SK-N-SH (cell line): ENCODE measurements around the gene MOB2. TPM values are rescaled to one million over a fixed set of nuclear protein-coding genes. Genes with fewer than 3 reads are reported as not detected.

Experiments used
- CTCF ChIA-PET: fragments of 300-600, 350-600 bp; formaldehyde crosslinking; extraction: SDS; loops from one replicate; lab custom pipeline; 2021; lab: Yijun Ruan, JAX
- POLR2A ChIA-PET: fragments of 350-600 bp; sonication (Branson Sonifier 250); formaldehyde crosslinking; extraction: SDS; loops from one replicate; lab custom pipeline; 2020; ENCODE audit warnings: antibody characterized with exemption, inconsistent platforms; lab: Yijun Ruan, JAX
- DNase-seq: peaks from one replicate; pipeline ENCODE4 v3.0.0; 2012
- H2AFZ ChIP-seq: fragments of 200-600 bp; sonication (generic); 2 replicates; pipeline ENCODE4 v1.8.1; 2016; ENCODE audit warnings: antibody characterized with exemption, mild to moderate bottlenecking, low read depth
- H3F3A ChIP-seq: fragments of 200-600 bp; sonication (generic); replicated peaks from 2 replicates; pipeline ENCODE3; 2016; ENCODE audit warnings: antibody characterized with exemption, mild to moderate bottlenecking; ENCODE audit not compliant: insufficient read depth
- H3K27ac ChIP-seq, 2 experiments: fragments of 200-500 bp in 1 of 2; fragments of 200-600 bp in 1 of 2; sonication (Bioruptor generic) in 1 of 2; sonication (generic), shearing (Covaris generic) in 1 of 2; 2 replicates each; pipeline versions ENCODE4 v1.5.1 to v1.6.1; 2014 to 2016; ENCODE audit warnings: low read depth in 2 of 2, inconsistent platforms in 1 of 2, low read length in 1 of 2, mild to moderate bottlenecking in 1 of 2, mixed read lengths in 1 of 2
- H3K27me3 ChIP-seq: fragments of 200-600 bp; sonication (generic), shearing (Covaris generic); 2 replicates; pipeline ENCODE4 v1.6.1; 2016; ENCODE audit warnings: mixed run types; ENCODE audit not compliant: insufficient read depth
- H3K36me3 ChIP-seq, 2 experiments: fragments of 200-500 bp in 1 of 2; fragments of 200-600 bp in 1 of 2; sonication (Bioruptor generic) in 1 of 2; sonication (generic) in 1 of 2; replicated peaks in 1 of 2; 2 replicates each; pipeline versions ENCODE3 to v1.5.1; 2014 to 2016; ENCODE audit warnings: low read length in 1 of 2, mild to moderate bottlenecking in 1 of 2; ENCODE audit not compliant: insufficient read depth in 2 of 2, control insufficient read depth in 1 of 2
- H3K4me1 ChIP-seq, 2 experiments: fragments of 200-500 bp in 1 of 2; fragments of 200-600 bp in 1 of 2; sonication (Bioruptor generic) in 1 of 2; sonication (generic), shearing (Covaris generic) in 1 of 2; 2 replicates each; pipeline versions ENCODE4 v1.5.1 to v1.6.1; 2014 to 2016; ENCODE audit warnings: low read depth in 1 of 2, low read length in 1 of 2, mixed run types in 1 of 2; ENCODE audit not compliant: insufficient read depth in 2 of 2, control insufficient read depth in 1 of 2
- H3K4me2 ChIP-seq: fragments of 200-600 bp; sonication (generic), shearing (Covaris generic); 2 replicates; pipeline ENCODE4 v1.6.1; 2017; ENCODE audit warnings: mixed run types
- H3K4me3 ChIP-seq, 2 experiments: fragments of 200-500 bp in 1 of 2; fragments of 200-600 bp in 1 of 2; sonication (Bioruptor generic) in 1 of 2; sonication (generic), shearing (Covaris generic) in 1 of 2; 2 replicates each; pipeline versions ENCODE4 v1.5.1 to v1.8.1; 2014 to 2016; ENCODE audit warnings: low read depth in 2 of 2, inconsistent platforms in 1 of 2, low read length in 1 of 2, mild to moderate bottlenecking in 1 of 2, mixed read lengths in 1 of 2, moderate library complexity in 1 of 2
- H3K79me2 ChIP-seq: fragments of 200-600 bp; sonication (generic); 2 replicates; pipeline ENCODE4 v1.8.1; 2017; ENCODE audit warnings: mild to moderate bottlenecking; ENCODE audit not compliant: insufficient read depth
- H3K9ac ChIP-seq: fragments of 200-600 bp; sonication (generic); 2 replicates; pipeline ENCODE4 v1.6.1; 2017; ENCODE audit warnings: mixed run types
- H3K9me2 ChIP-seq: fragments of 200-600 bp; sonication (generic); 2 replicates; pipeline ENCODE4 v1.6.1; 2017; ENCODE audit warnings: mixed run types
- H3K9me3 ChIP-seq: fragments of 200-600 bp; sonication (generic); 2 replicates; pipeline ENCODE4 v1.6.1; 2017; ENCODE audit warnings: mixed run types, mild to moderate bottlenecking, moderate library complexity
- H4K20me1 ChIP-seq: fragments of 200-600 bp; sonication (generic); 2 replicates; pipeline ENCODE4 v1.6.1; 2017; ENCODE audit warnings: mild to moderate bottlenecking, mixed run types; ENCODE audit not compliant: insufficient read depth
- ELF1 ChIP-seq: IDR thresholded peaks from 2 replicates; pipeline ENCODE4 v1.4.0; 2012
- FOSL2 ChIP-seq: IDR thresholded peaks from 2 replicates; pipeline ENCODE4 v1.4.0; 2012; ENCODE audit warnings: low read depth, mild to moderate bottlenecking, moderate library complexity, borderline replicate concordance
- FOXJ3 ChIP-seq: sonication (generic); formaldehyde crosslinking; IDR thresholded peaks from 2 replicates; pipeline ENCODE4 v1.5.1; 2020; ENCODE audit warnings: mild to moderate bottlenecking, missing genetic modification reagents
- MEF2A ChIP-seq: IDR thresholded peaks from 2 replicates; pipeline ENCODE4 v1.4.0; 2012; ENCODE audit warnings: low read depth, borderline replicate concordance
- SIN3A ChIP-seq: IDR thresholded peaks from 2 replicates; pipeline ENCODE4 v1.6.1; 2012; ENCODE audit warnings: low read depth, mild to moderate bottlenecking, low read length, moderate library complexity, borderline replicate concordance
- WGBS: methylation state at CpG from one replicate; pipeline ENCODE4 v1.1.6; 2017; ENCODE audit warnings: low lambda C conversion rate; 5-methylcytosine and 5-hydroxymethylcytosine counted together
- polyA plus RNA-seq, 3 experiments: library from polyadenylated mRNA; depleted of rRNA; stranded (reverse); fragments of >200 nt; gene quantifications; 2 replicates each; pipeline ENCODE4 v1.2.3, GENCODE V29; 2012
- TF ChIP-seq, protein P1 (sequence below): IDR thresholded peaks from 2 replicates; pipeline ENCODE4 v1.4.0; 2012; ENCODE audit warnings: low read depth, borderline replicate concordance
- TF ChIP-seq, protein P2 (sequence below): fragments of 150-350 bp; IDR thresholded peaks from 2 replicates; pipeline ENCODE4 v1.6.1; 2016; ENCODE audit warnings: mild to moderate bottlenecking, low read depth, low read length
- TF ChIP-seq, protein P3 (sequence below): IDR thresholded peaks from 2 replicates; pipeline ENCODE4 v1.4.0; 2012; ENCODE audit warnings: low read depth, borderline replicate concordance
- TF ChIP-seq, protein P4 (sequence below): IDR thresholded peaks from 2 replicates; pipeline ENCODE4 v1.4.0; 2012; ENCODE audit warnings: low read depth

MOB2 gene
- polyA plus RNA-seq, 1 of the 3 experiments (the other 2 are of a cell fraction), result 45.8 TPM

DNA sequence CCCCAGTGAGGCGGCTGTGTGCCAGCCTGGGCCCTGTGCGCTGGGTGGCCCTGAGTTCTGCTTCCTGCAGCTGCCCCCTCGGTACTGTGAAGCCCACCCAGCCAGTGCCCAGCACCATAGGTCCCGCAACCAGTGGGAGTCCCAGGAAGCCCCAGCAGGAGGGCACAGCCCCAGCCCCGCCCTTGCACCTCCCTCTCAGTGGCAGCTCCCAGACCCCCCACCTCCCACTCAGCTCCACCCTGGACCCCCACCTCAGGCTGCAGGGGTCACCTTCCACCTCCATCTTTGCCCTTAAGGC, 30.9 kb downstream of the MOB2 start (continued):
- TF ChIP-seq, protein P1, sequence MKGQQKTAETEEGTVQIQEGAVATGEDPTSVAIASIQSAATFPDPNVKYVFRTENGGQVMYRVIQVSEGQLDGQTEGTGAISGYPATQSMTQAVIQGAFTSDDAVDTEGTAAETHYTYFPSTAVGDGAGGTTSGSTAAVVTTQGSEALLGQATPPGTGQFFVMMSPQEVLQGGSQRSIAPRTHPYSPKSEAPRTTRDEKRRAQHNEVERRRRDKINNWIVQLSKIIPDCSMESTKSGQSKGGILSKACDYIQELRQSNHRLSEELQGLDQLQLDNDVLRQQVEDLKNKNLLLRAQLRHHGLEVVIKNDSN, result no peak
- no peak for TF ChIP-seq ELF1
- TF ChIP-seq, protein P2, sequence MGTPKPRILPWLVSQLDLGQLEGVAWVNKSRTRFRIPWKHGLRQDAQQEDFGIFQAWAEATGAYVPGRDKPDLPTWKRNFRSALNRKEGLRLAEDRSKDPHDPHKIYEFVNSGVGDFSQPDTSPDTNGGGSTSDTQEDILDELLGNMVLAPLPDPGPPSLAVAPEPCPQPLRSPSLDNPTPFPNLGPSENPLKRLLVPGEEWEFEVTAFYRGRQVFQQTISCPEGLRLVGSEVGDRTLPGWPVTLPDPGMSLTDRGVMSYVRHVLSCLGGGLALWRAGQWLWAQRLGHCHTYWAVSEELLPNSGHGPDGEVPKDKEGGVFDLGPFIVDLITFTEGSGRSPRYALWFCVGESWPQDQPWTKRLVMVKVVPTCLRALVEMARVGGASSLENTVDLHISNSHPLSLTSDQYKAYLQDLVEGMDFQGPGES, result no peak
- no peak for TF ChIP-seq MEF2A
- no peak for TF ChIP-seq FOXJ3 (CRISPR knock-in tag)
- no peak for TF ChIP-seq SIN3A
- no peak for TF ChIP-seq FOSL2

DNA sequence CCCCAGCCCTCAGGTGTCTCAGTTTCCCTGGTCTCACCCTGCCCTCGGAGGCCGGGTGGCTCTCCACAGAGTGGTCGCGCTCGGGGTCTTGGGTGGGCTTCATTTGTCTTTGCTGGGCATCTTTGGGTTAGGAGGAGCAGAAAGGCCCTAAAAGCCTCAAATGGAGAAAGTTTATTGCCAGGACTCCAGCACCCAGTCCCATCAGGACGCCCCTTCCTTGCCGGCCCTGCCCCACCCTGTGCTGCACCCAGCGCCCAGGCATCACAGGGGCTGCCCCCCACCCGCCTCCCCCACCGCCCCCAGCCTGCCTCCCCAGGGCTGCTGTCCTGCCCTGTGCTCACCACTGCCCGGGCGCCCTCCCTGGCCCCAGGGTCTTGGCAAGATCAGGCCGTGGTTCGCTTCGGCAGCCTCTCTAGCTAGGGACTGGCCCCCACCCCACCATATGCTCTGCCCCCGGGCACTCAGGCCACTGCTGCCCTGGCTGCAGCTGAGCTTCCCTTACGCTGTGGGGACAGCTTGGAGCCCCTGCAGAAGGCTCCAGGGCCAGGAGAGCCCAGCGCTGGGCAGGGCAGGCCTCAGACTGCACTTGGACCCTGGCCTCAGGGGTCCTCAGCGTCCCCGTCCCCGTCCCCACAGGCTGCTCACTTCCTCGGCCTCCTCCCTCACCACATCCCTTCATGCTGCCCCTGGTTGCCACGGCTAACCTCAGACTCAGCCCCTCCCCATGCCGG, 31.4 kb downstream of the MOB2 start:
- no peak overlapping the region; a peak in 1 of 4 replicates for H3K27ac ChIP-seq
- H3F3A ChIP-seq, result no peaks in the 10 kb centered on the region
- no peaks in the 10 kb centered on the region for H4K20me1 ChIP-seq
- TF ChIP-seq, protein P1, result no peak
- TF ChIP-seq, protein P3, sequence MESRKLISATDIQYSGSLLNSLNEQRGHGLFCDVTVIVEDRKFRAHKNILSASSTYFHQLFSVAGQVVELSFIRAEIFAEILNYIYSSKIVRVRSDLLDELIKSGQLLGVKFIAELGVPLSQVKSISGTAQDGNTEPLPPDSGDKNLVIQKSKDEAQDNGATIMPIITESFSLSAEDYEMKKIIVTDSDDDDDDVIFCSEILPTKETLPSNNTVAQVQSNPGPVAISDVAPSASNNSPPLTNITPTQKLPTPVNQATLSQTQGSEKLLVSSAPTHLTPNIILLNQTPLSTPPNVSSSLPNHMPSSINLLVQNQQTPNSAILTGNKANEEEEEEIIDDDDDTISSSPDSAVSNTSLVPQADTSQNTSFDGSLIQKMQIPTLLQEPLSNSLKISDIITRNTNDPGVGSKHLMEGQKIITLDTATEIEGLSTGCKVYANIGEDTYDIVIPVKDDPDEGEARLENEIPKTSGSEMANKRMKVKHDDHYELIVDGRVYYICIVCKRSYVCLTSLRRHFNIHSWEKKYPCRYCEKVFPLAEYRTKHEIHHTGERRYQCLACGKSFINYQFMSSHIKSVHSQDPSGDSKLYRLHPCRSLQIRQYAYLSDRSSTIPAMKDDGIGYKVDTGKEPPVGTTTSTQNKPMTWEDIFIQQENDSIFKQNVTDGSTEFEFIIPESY, result no peak
- TF ChIP-seq, protein P4, sequence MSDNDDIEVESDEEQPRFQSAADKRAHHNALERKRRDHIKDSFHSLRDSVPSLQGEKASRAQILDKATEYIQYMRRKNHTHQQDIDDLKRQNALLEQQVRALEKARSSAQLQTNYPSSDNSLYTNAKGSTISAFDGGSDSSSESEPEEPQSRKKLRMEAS, result no peak
- ChIA-PET CTCF (interaction anchor here (2.1 kb wide), 1 partner anchor 60 kb away, joined by 12 read pairs; no protein-coding TSS in a partner anchor), POLR2A (no interaction called here)
- H3K9me3 ChIP-seq, result no peaks in the 10 kb centered on the region
- no peaks in the 10 kb centered on the region for H3K9me2 ChIP-seq
- no peak for DNase-seq
- no peak overlapping the region for H3K4me3 ChIP-seq
- H3K79me2 ChIP-seq, result no peaks in the 10 kb centered on the region
- H2AFZ ChIP-seq, result no peak overlapping the region
- H3K9ac ChIP-seq, result no peak overlapping the region
- no peaks in the 10 kb centered on the region for H3K27me3 ChIP-seq
- H3K4me1 ChIP-seq, result peaks cover 0 to 10% of the 10 kb centered on the region in 2 experiments; a peak in 1 of 4 replicates
- H3K4me2 ChIP-seq, result no peak overlapping the region
- H3K36me3 ChIP-seq, result no peaks in the 10 kb centered on the region
- 75% methylated on average over 9 of the region's 24 CpGs for WGBS
